Left lung (tissue), 10 donors: ENCODE measurements around the gene AOPEP. TPM values are rescaled to one million over a fixed set of nuclear protein-coding genes. Genes with fewer than 3 reads are reported as not detected.

Experiments used
- ATAC-seq: fragments of 200-7000 bp; cut with Tn5 transposase; one replicate; pipeline ENCODE4 v1.9.1; 2020; ENCODE audit warnings: moderate library complexity
- DNase-seq, 4 donors: peaks; one replicate each; pipeline ENCODE4 v3.0.0-alpha.2; 2013 to 2020
- H3K27ac ChIP-seq, 2 donors: fragments of 200-600 bp; sonication (generic) in 1 of 2; one replicate each; pipeline versions ENCODE4 v1.5.0 to v1.8.0; 2020 to 2021
- H3K27me3 ChIP-seq, 2 donors: fragments of 200-600 bp; sonication (generic) in 1 of 2; one replicate each; pipeline versions ENCODE4 v1.5.0 to v1.8.0; 2020 to 2021
- H3K36me3 ChIP-seq, 2 donors: fragments of 200-600 bp; sonication (generic) in 1 of 2; one replicate each; pipeline versions ENCODE4 v1.5.0 to v1.8.0; 2020 to 2021
- H3K4me1 ChIP-seq, 2 donors: fragments of 200-600 bp; one replicate each; pipeline ENCODE4 v1.8.0; 2021
- H3K4me3 ChIP-seq, 2 donors: fragments of 200-600 bp; sonication (generic) in 1 of 2; one replicate each; pipeline versions ENCODE4 v1.5.0 to v1.8.0; 2020 to 2021; ENCODE audit warnings: mild to moderate bottlenecking in 1 of 2
- H3K9me3 ChIP-seq, 2 donors: fragments of 200-600 bp; sonication (generic) in 1 of 2; one replicate each; pipeline versions ENCODE4 v1.5.0 to v1.8.0; 2020 to 2021
- CTCF ChIP-seq, 2 donors: fragments of 200-600 bp; sonication (generic) in 1 of 2; IDR thresholded peaks; one replicate each; pipeline versions ENCODE4 v1.5.0 to v1.8.0; 2021; ENCODE audit warnings: antibody characterized with exemption in 2 of 2
- intact Hi-C, 2 donors: fragments of 100-400 bp; cut with DNase I; formaldehyde crosslinking; loops; one replicate each; pipeline versions ENCODE4 v1.11.2 to v1.14.2; 2022
- polyA plus RNA-seq, 6 donors: library from polyadenylated mRNA; unstranded; fragments of 120-200 nt; gene quantifications; one replicate each; pipeline ENCODE4 v1.2.1, GENCODE V29; 2013; ENCODE audit not compliant: insufficient read length in 6 of 6
- total RNA-seq, 2 donors: library from RNA; stranded (reverse); fragmentation: NEBNext Ultra II Directional; extraction: Animal tissue kit (Norgen Biotek cat#: 25700); gene quantifications; one replicate each; pipeline ENCODE4 v1.2.1, GENCODE V29; 2021
- donor health status: DM: no; HTN: yes; CAD: no.
- donor health status: DM: no; HTN: no; CAD: no.

AOPEP gene
- total and polyA plus RNA-seq, 8 donors, result 32.5 to 83.2 (median 39.9) TPM

- DNase-seq (no peak), ATAC-seq (no peak)
- H3K4me1 ChIP-seq, result no peaks in the 10 kb centered on the region
- H3K27ac ChIP-seq, result no peak overlapping the region
- no peaks in the 10 kb centered on the region for H3K9me3 ChIP-seq
- no peak for TF ChIP-seq CTCF (IDR thresholded peaks at IDR 0.05)
- peaks cover 0 to 60% of the 10 kb centered on the region in 2 donors for H3K36me3 ChIP-seq
- intact Hi-C loops, result no loop called here
- no peak overlapping the region for H3K4me3 ChIP-seq
- no peaks in the 10 kb centered on the region for H3K27me3 ChIP-seq
Observed at GRCh38 chr9:95107001-95107749, 380.7 kb downstream of the AOPEP start.

DNA sequence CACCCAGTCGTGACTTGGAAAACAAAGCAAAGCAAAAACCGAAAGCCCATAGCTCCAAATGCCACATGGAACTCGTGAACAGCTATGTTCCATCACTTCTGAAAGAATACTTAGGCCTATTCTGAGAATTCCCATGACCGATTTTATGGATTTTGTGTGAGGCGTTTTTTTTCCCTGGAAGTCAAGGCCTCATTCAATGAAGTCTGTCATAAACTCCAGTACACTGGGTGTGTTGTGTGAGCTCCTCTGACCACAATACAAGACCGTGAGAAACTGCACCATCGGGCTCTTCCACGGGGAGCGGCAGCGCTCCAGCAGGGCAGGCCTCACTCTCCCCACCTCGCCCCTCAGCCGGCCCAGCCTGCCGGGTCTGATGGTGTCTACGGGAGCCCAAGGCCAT is 381.5 kb downstream of the AOPEP start:
- intact Hi-C loops, result no loop called here
- no peaks in the 10 kb centered on the region for H3K27me3 ChIP-seq
- no peaks in the 10 kb centered on the region for H3K4me1 ChIP-seq
- H3K36me3 ChIP-seq, result peaks cover 0 to 53% of the 10 kb centered on the region in 2 donors
- no peak overlapping the region for H3K4me3 ChIP-seq
- H3K27ac ChIP-seq, result no peak overlapping the region
- TF ChIP-seq CTCF (IDR thresholded peaks at IDR 0.05), result no peak
- DNase-seq (no peak), ATAC-seq (no peak)
- H3K9me3 ChIP-seq, result no peaks in the 10 kb centered on the region

DNA sequence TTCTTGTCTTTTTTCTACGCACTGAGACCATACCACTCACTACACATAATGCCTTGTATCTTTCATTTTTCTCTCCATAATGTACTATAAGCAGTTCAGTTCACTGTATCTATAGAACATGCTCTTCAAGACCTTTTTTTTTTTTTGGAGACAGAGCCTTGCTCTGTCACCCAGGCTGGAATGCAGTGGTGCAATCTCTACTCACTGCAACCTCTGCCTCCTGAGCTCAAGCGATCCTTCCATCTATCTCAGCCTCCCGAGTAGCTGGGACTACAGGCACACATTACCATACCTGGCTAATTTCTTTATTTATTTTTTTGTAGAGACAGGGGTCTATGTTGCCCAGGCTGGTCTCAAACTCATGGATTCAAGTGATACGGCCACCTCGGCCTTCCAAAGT is 382.3 kb downstream of the AOPEP start:
- H3K9me3 ChIP-seq, result no peaks in the 10 kb centered on the region
- TF ChIP-seq CTCF (IDR thresholded peaks at IDR 0.05), result no peak
- H3K4me3 ChIP-seq, result no peak overlapping the region
- no peaks in the 10 kb centered on the region for H3K4me1 ChIP-seq
- no peaks in the 10 kb centered on the region for H3K27me3 ChIP-seq
- DNase-seq, result no peak
- H3K36me3 ChIP-seq, result peaks cover 0 to 48% of the 10 kb centered on the region in 2 donors
- no peak overlapping the region for H3K27ac ChIP-seq
- intact Hi-C loops, result no loop called here
- ATAC-seq, result no peak

DNA sequence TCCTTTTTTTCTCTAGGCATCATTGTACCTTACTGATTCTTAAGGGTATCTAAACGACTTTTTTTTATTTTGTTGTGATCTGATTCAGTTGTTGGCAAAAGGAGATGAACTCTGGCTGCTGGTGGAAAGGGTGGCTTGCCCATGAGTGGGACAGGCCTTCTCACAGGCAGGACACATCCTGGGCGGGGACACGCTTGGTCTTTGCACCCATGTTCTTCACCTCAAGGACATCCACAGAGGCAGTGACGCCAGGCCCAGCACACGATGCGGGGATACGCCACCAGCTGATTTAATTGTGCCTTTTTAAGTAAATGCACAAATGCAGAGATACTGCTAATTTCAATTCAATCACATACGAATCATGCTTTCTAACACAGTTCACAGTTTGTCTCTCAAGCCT is 383.0 kb downstream of the AOPEP start:
- H3K27ac ChIP-seq, result no peak overlapping the region
- intact Hi-C loops, result no loop called here
- H3K36me3 ChIP-seq, result peaks cover 0 to 42% of the 10 kb centered on the region in 2 donors
- DNase-seq (no peak), ATAC-seq (no peak)
- H3K4me3 ChIP-seq, result no peak overlapping the region
- no peaks in the 10 kb centered on the region for H3K27me3 ChIP-seq
- H3K9me3 ChIP-seq, result no peaks in the 10 kb centered on the region
- TF ChIP-seq CTCF (IDR thresholded peaks at IDR 0.05), result no peak
- H3K4me1 ChIP-seq, result no peaks in the 10 kb centered on the region

DNA sequence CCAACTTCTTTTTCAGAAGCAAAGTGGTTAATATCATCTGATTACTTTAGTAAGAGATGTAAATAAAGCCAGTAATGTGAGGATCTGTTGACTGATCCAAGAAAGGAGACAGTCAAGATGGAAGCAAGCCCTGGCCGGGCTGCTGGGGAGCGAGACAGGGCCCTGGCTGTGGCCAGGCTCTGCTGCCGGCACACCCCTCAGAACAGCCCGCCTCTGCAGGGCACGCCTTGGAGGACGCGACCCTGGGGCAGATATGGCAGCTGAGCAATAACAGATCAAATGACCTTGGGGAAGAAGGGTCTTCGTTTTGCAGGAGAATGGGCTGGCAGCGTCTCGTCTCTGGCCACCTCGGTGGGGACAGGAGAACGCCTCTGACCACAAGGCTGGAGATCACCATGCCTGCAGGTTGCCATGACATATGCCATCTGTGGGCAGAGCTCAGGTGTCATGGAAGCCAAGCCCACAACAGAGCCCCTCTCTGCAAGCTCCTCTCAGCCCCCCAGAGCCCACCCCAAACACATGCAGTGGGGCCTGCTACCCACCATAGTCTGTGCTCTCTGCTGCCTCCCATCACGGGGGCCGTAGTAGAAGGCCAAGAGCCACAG is 384.5 kb downstream of the AOPEP start:
- intact Hi-C loops, result no loop called here
- ATAC-seq, result no peak

More for the DNA sequence above, 384.5 kb downstream of the AOPEP start:
- TF ChIP-seq CTCF (IDR thresholded peaks at IDR 0.05), result no peak
- Histone ChIP-seq H3K27ac (no peak overlapping the region), H3K27me3 (no peaks in the 10 kb centered on the region), H3K4me1 (no peaks in the 10 kb centered on the region), H3K9me3 (no peaks in the 10 kb centered on the region), H3K36me3 (peaks cover 0 to 41% of the 10 kb centered on the region in 2 donors), H3K4me3 (no peak overlapping the region)
- DNase-seq, result no peak
